H1 (cell line): Measurements from ENCODE around the gene CRABP2. TPM values are rescaled to one million over a fixed set of nuclear protein-coding genes. Genes with fewer than 3 reads are reported as not detected.

Experiments used
- CTCF ChIA-PET: fragments of 300-600 bp; sonication (Branson Sonifier 250); formaldehyde crosslinking; loops from one replicate; lab custom pipeline; 2021; ENCODE audit not compliant: partially characterized antibody; lab: Charles Lee
- POLR2A ChIA-PET: fragments of 300-600 bp; sonication (Branson Sonifier 250); formaldehyde crosslinking; loops from one replicate; lab custom pipeline; 2021; ENCODE audit warnings: inconsistent platforms; ENCODE audit not compliant: partially characterized antibody; lab: Charles Lee
- DNase-seq, 2 experiments: peaks; one replicate each; pipeline versions ENCODE4 v3.0.0 to v3.0.0-alpha.2; 2010 to 2022; ENCODE audit warnings: low spot score in 2 of 2, low read depth in 1 of 2, mixed read lengths in 1 of 2
- FAIRE-seq: peaks from 2 replicates; lab custom pipeline; 2011; peaks lifted over from hg19 to GRCh38; lab: Jason Lieb, UNC
- H2AFZ ChIP-seq: 2 replicates; pipeline ENCODE4 v1.8.1; 2012; ENCODE audit warnings: low read length, inconsistent platforms
- H2AK5ac ChIP-seq: 2 replicates; pipeline ENCODE4 v1.6.1; 2013; ENCODE audit warnings: low read depth, low read length
- H2BK120ac ChIP-seq: replicated peaks from 2 replicates; pipeline ENCODE3; 2013; ENCODE audit warnings: low read depth, low read length, inconsistent platforms
- H2BK12ac ChIP-seq: 2 replicates; pipeline ENCODE4 v1.6.1; 2013; ENCODE audit warnings: low read depth, low read length
- H2BK15ac ChIP-seq: 2 replicates; pipeline ENCODE4 v1.6.1; 2013; ENCODE audit warnings: low read length
- H2BK20ac ChIP-seq: 2 replicates; pipeline ENCODE4 v1.6.1; 2013; ENCODE audit warnings: low read length
- H2BK5ac ChIP-seq: 2 replicates; pipeline ENCODE4 v1.6.1; 2013; ENCODE audit warnings: low read depth, low read length
- H3K14ac ChIP-seq: 2 replicates; pipeline ENCODE4 v1.6.1; 2013; ENCODE audit warnings: inconsistent platforms; ENCODE audit not compliant: insufficient read length
- H3K18ac ChIP-seq: 2 replicates; pipeline ENCODE4 v1.6.1; 2013; ENCODE audit warnings: low read length; ENCODE audit errors: extremely low read depth
- H3K23ac ChIP-seq: 2 replicates; pipeline ENCODE4 v1.6.1; 2013; ENCODE audit warnings: inconsistent platforms; ENCODE audit not compliant: insufficient read length
- H3K23me2 ChIP-seq: 2 replicates; pipeline ENCODE4 v1.6.1; 2013; ENCODE audit warnings: low read depth, low read length
- H3K27ac ChIP-seq: 2 replicates; pipeline ENCODE4 v1.6.1; 2011; ENCODE audit warnings: low read depth, low read length, inconsistent platforms
- H3K27me3 ChIP-seq, 4 experiments: replicated peaks in 1 of 4; 1 replicate in 1 of 4; 2 replicates in 3 of 4; pipeline versions ENCODE4 v1.6.1 to v1.8.1; 2011 to 2013; ENCODE audit warnings: low read length in 3 of 4, mild to moderate bottlenecking in 3 of 4, inconsistent platforms in 2 of 4, mixed read lengths in 2 of 4, moderate library complexity in 1 of 4; ENCODE audit not compliant: control insufficient read depth in 3 of 4, insufficient read depth in 3 of 4; ENCODE audit errors: extremely low read depth in 1 of 4
- H3K36me3 ChIP-seq, 4 experiments: 2 replicates each; pipeline versions ENCODE4 v1.6.1 to v1.8.1; 2011 to 2013; ENCODE audit warnings: mild to moderate bottlenecking in 4 of 4, low read length in 3 of 4, moderate library complexity in 2 of 4, control low read depth in 1 of 4, inconsistent platforms in 1 of 4; ENCODE audit not compliant: insufficient read depth in 4 of 4, control insufficient read depth in 2 of 4
- H3K4ac ChIP-seq: replicated peaks from 2 replicates; pipeline ENCODE3; 2013; ENCODE audit warnings: low read length, low read depth, mixed read lengths, inconsistent platforms; ENCODE audit not compliant: insufficient read length
- H3K4me1 ChIP-seq, 4 experiments: replicated peaks in 1 of 4; 1 replicate in 1 of 4; 2 replicates in 3 of 4; pipeline versions ENCODE4 v1.6.1 to v1.8.1; 2011 to 2013; ENCODE audit warnings: low read length in 3 of 4, inconsistent platforms in 2 of 4, mixed read lengths in 1 of 4; ENCODE audit not compliant: insufficient read depth in 4 of 4, control insufficient read depth in 3 of 4
- H3K4me2 ChIP-seq, 2 experiments: 2 replicates each; pipeline versions ENCODE4 v1.6.1 to v1.8.1; 2011 to 2013; ENCODE audit warnings: low read depth in 2 of 2, low read length in 2 of 2, control low read depth in 1 of 2, inconsistent platforms in 1 of 2, mild to moderate bottlenecking in 1 of 2; ENCODE audit not compliant: insufficient read depth in 1 of 2
- H3K4me3 ChIP-seq, 4 experiments: fragments of 200-600, 300-600 bp in 1 of 4; sonication (generic), shearing (Covaris generic), sonication (Bioruptor Twin) in 1 of 4; 2 replicates each; pipeline versions ENCODE4 v1.5.1 to v1.8.1; 2011 to 2016; ENCODE audit warnings: low read length in 4 of 4, low read depth in 3 of 4, control low read depth in 2 of 4, inconsistent platforms in 2 of 4, mild to moderate bottlenecking in 2 of 4, mixed read lengths in 1 of 4, moderate library complexity in 1 of 4; ENCODE audit not compliant: insufficient read depth in 2 of 4; ENCODE audit errors: extremely low read depth in 1 of 4
- H3K56ac ChIP-seq: replicated peaks from 2 replicates; pipeline ENCODE3; 2013; ENCODE audit warnings: low read depth, mild to moderate bottlenecking, mixed read lengths, low read length, inconsistent platforms; ENCODE audit not compliant: insufficient read length
- H3K79me1 ChIP-seq: 2 replicates; pipeline ENCODE4 v1.6.1; 2013; ENCODE audit warnings: low read depth, low read length, control low read depth
- H3K79me2 ChIP-seq, 2 experiments: 2 replicates each; pipeline versions ENCODE4 v1.6.1 to v1.8.1; 2012 to 2013; ENCODE audit warnings: low read length in 2 of 2, mild to moderate bottlenecking in 2 of 2, inconsistent platforms in 1 of 2; ENCODE audit not compliant: insufficient read depth in 2 of 2, control insufficient read depth in 1 of 2
- H3K9ac ChIP-seq, 4 experiments: replicated peaks in 1 of 4; 1 replicate in 1 of 4; 2 replicates in 3 of 4; pipeline versions ENCODE4 v1.6.1 to v1.8.1; 2011 to 2013; ENCODE audit warnings: low read depth in 3 of 4, low read length in 3 of 4, control low read depth in 2 of 4, mild to moderate bottlenecking in 2 of 4, moderate library complexity in 2 of 4, inconsistent platforms in 1 of 4; ENCODE audit errors: extremely low read depth in 1 of 4
- H3K9me3 ChIP-seq, 2 experiments: 2 replicates each; pipeline versions ENCODE4 v1.6.1 to v1.8.1; 2012 to 2013; ENCODE audit warnings: mild to moderate bottlenecking in 2 of 2, moderate library complexity in 2 of 2, control low read depth in 1 of 2, inconsistent platforms in 1 of 2, low read depth in 1 of 2, low read length in 1 of 2, mixed read lengths in 1 of 2; ENCODE audit not compliant: insufficient read depth in 2 of 2
- H4K20me1 ChIP-seq, 2 experiments: replicated peaks in 1 of 2; 2 replicates each; pipeline versions ENCODE3 to v1.8.1; 2011 to 2013; ENCODE audit warnings: inconsistent platforms in 2 of 2, low read length in 2 of 2, mild to moderate bottlenecking in 1 of 2; ENCODE audit not compliant: insufficient read depth in 2 of 2, control insufficient read depth in 1 of 2
- H4K5ac ChIP-seq: 2 replicates; pipeline ENCODE4 v1.6.1; 2013; ENCODE audit warnings: low read length, low read depth, mixed read lengths, inconsistent platforms; ENCODE audit not compliant: insufficient read length
- H4K8ac ChIP-seq: 2 replicates; pipeline ENCODE4 v1.8.0; 2013; ENCODE audit warnings: mild to moderate bottlenecking, moderate library complexity, low read length, inconsistent platforms; ENCODE audit not compliant: insufficient read depth; ENCODE audit errors: extremely low read depth
- H4K91ac ChIP-seq: replicated peaks from 2 replicates; pipeline ENCODE3; 2013; ENCODE audit warnings: low read length, mixed read lengths, inconsistent platforms; ENCODE audit not compliant: insufficient read length
- BCL11A ChIP-seq, 2 experiments: IDR thresholded peaks; one replicate each; pipeline ENCODE4 v1.6.1; 2011; ENCODE audit warnings: low read depth in 2 of 2, low read length in 2 of 2, mild to moderate bottlenecking in 2 of 2
- CBX5 ChIP-seq: fragments of 300-800, 300-1000 bp; sonication (generic); IDR thresholded peaks from 2 replicates; pipeline ENCODE4 v1.7.1; 2016; ENCODE audit warnings: antibody characterized with exemption, low read length, low read depth
- FOSL1 ChIP-seq: IDR thresholded peaks from 2 replicates; pipeline ENCODE4 v1.6.1; 2011; ENCODE audit warnings: mild to moderate bottlenecking, low read depth, low read length, moderate library complexity; ENCODE audit not compliant: insufficient read depth
- GTF2F1 ChIP-seq: IDR thresholded peaks from 2 replicates; pipeline ENCODE4 v1.6.1; 2012; ENCODE audit warnings: low read depth, low read length, improper control_type of control experiment, borderline replicate concordance
- HDAC6 ChIP-seq: IDR thresholded peaks from one replicate; pipeline ENCODE4 v1.7.1; 2012; ENCODE audit warnings: low read depth, mild to moderate bottlenecking, inconsistent platforms, low read length, moderate library complexity
- JUN ChIP-seq: IDR thresholded peaks from 2 replicates; pipeline ENCODE4 v1.6.1; 2011; ENCODE audit warnings: low read depth, mild to moderate bottlenecking, improper control_type of control experiment, low read length
- MAFK ChIP-seq: IDR thresholded peaks from 2 replicates; pipeline ENCODE4 v1.6.1; 2012; ENCODE audit warnings: low read depth, mild to moderate bottlenecking, improper control_type of control experiment, low read length
- NANOG ChIP-seq: IDR thresholded peaks from 2 replicates; pipeline ENCODE4 v1.6.1; 2011; ENCODE audit warnings: low read length, low read depth, mild to moderate bottlenecking, inconsistent platforms; ENCODE audit not compliant: insufficient read depth, poor library complexity, severe bottlenecking
- TBP ChIP-seq: IDR thresholded peaks from 2 replicates; pipeline ENCODE4 v1.6.1; 2011; ENCODE audit warnings: low read depth, low read length, improper control_type of control experiment
- YY1 ChIP-seq: IDR thresholded peaks from 2 replicates; pipeline ENCODE4 v1.6.1; 2011; ENCODE audit warnings: low read depth, mild to moderate bottlenecking, low read length
- ZNF274 ChIP-seq: IDR thresholded peaks from 2 replicates; pipeline ENCODE4 v1.7.0; 2012; ENCODE audit warnings: low read length, borderline replicate concordance; ENCODE audit errors: extremely low read depth
- WGBS, 2 experiments: shearing (Covaris generic) in 1 of 2; methylation state at CpG; one replicate each; pipeline versions ENCODE4 v1.1.6 to v1.1.7; 2013 to 2015; ENCODE audit warnings: low lambda C conversion rate in 2 of 2, mixed read lengths in 2 of 2, inconsistent platforms in 1 of 2, low coverage in 1 of 2, missing lambda C conversion rate in 1 of 2; ENCODE audit not compliant: insufficient replicate concordance in 2 of 2, insufficient coverage in 1 of 2, insufficient read length in 1 of 2; ENCODE audit errors: extremely low coverage in 1 of 2, missing lambda C conversion rate in 1 of 2; 5-methylcytosine and 5-hydroxymethylcytosine counted together
- polyA plus RNA-seq, 7 experiments: library from polyadenylated mRNA; depleted of rRNA in 3 of 7; stranded (reverse) in 5 of 7; unstranded in 2 of 7; fragments of >200 nt in 5 of 7; fragments of 200-250 nt in 2 of 7; gene quantifications; 1 replicate in 5 of 7; 2 replicates in 1 of 7; 4 replicates in 1 of 7; pipeline versions ENCODE4 v1.2.1 to v1.2.3, GENCODE V29; 2011 to 2013; ENCODE audit warnings: missing spikeins in 2 of 7, mixed read lengths in 2 of 7
- total RNA-seq: library from RNA; stranded (reverse); fragmentation: NEBNext Ultra II Directional; extraction: Animal tissue kit (Norgen Biotek cat#: 25700); gene quantifications from 2 replicates; pipeline ENCODE4 v1.2.1, GENCODE V29; 2021
- TF ChIP-seq, protein P1 (sequence below): IDR thresholded peaks from 2 replicates; pipeline ENCODE4 v1.6.1; 2011; ENCODE audit warnings: low read depth, mild to moderate bottlenecking, low read length; ENCODE audit not compliant: insufficient read depth
- TF ChIP-seq, protein P2 (sequence below): IDR thresholded peaks from 2 replicates; pipeline ENCODE4 v1.6.1; 2012; ENCODE audit warnings: inconsistent platforms

The CRABP2 gene
- total and polyA plus RNA-seq, 2 of the 8 experiments (the other 6 are each of a cell fraction or from before 2014, with no cell fraction given) = 69.2 to 119 TPM

DNA sequence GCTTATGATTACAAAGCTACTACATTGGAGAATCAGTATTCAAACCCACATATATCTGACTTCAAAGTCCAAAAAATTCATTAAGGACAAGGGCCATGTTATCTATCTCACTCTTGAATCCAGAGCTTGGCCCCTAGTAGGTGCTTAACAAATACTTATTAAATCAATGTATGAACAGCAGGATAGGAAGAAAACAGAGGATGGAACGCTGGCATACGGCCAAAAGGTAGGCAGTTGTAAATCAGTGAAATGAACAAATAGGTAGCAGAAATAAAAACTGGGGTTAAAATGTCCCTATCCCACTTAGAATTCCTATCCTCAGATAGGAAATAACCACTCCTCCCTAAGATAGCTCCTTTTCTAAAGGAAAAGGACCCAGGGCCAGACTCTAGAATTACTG, 33.5 kb upstream of the CRABP2 start:
- no peak overlapping the region for H2BK12ac ChIP-seq
- H3K23ac ChIP-seq = no peak overlapping the region
- no peak overlapping the region for H3K4me2 ChIP-seq
- FAIRE-seq = no peak
- peaks cover 9 to 30% (median 12%) of the 10 kb centered on the region in 4 experiments; a peak in 7 of 8 replicates for H3K36me3 ChIP-seq
- H2BK20ac ChIP-seq = no peak overlapping the region
- no peak overlapping the region for H4K5ac ChIP-seq
- H3K4ac ChIP-seq = no peak overlapping the region
- WGBS, 2 experiments = 98% methylated on average over 2 of the region's 2 CpGs; no CpG with 5 or more reads in 1 of the 2 experiments
- no peak overlapping the region for H4K91ac ChIP-seq
- H3K9ac ChIP-seq = no peak overlapping the region
- no peak overlapping the region for H2BK15ac ChIP-seq
- no peaks in the 10 kb centered on the region for H3K9me3 ChIP-seq
- peaks cover 2% of the 10 kb centered on the region; the same call in 1 of the 2 replicates for H3K23me2 ChIP-seq
- H3K4me3 ChIP-seq = no peak overlapping the region
- peaks cover 0 to 3% (median 1%) of the 10 kb centered on the region in 4 experiments; a peak in 3 of 7 replicates for H3K4me1 ChIP-seq
- H2AK5ac ChIP-seq = no peak overlapping the region
- H4K20me1 ChIP-seq = no peaks in the 10 kb centered on the region
- no peak overlapping the region for H3K18ac ChIP-seq
- ChIA-PET CTCF (interaction anchor here (1.2 to 4.0 kb wide), 4 partner anchors 8 to 50 kb away, joined by 6 to 18 read pairs (median 12); partner anchors contain the start of genes CRABP2 and METTL25B), POLR2A (interaction anchor here (1.0 to 10.7 kb wide), 6 partner anchors 8 to 34 kb away, joined by 3 to 214 read pairs (median 4); partner anchors contain the start of genes CRABP2, ISG20L2, METTL25B and PRCC)
- H3K79me1 ChIP-seq = no peaks in the 10 kb centered on the region
- H3K56ac ChIP-seq = no peak overlapping the region
- no peaks in the 10 kb centered on the region for H3K27me3 ChIP-seq
- no peak overlapping the region for H3K27ac ChIP-seq
- H2AFZ ChIP-seq = no peak overlapping the region
- no peak overlapping the region for H3K14ac ChIP-seq
- peaks cover 0 to 5% of the 10 kb centered on the region in 2 experiments; a peak in 1 of 4 replicates for H3K79me2 ChIP-seq
- no peak for DNase-seq
- H2BK5ac ChIP-seq = no peak overlapping the region
- no peak overlapping the region for H2BK120ac ChIP-seq
- H4K8ac ChIP-seq = no peak overlapping the region
- TF ChIP-seq BCL11A (IDR thresholded peaks at IDR 0.05; ENCODE audit: low read depth in 2 of 2, low read length in 2 of 2) (no peak), YY1 (no peak), GTF2F1 (no peak), JUN (no peak), ZNF274 (no peak), MAFK (no peak), HDAC6 (no peak), TBP (no peak), CBX5 (no peak), FOSL1 (no peak), NANOG (no peak)
- TF ChIP-seq, protein P1, sequence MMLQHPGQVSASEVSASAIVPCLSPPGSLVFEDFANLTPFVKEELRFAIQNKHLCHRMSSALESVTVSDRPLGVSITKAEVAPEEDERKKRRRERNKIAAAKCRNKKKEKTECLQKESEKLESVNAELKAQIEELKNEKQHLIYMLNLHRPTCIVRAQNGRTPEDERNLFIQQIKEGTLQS = no peak
- TF ChIP-seq, protein P2, sequence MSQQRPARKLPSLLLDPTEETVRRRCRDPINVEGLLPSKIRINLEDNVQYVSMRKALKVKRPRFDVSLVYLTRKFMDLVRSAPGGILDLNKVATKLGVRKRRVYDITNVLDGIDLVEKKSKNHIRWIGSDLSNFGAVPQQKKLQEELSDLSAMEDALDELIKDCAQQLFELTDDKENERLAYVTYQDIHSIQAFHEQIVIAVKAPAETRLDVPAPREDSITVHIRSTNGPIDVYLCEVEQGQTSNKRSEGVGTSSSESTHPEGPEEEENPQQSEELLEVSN = no peak
